HG03045 (cell line): ENCODE results near the gene PSAP.

Source experiments
- ATAC-seq: cut with Tn5 transposase; IDR thresholded peaks from one replicate; pipeline ENCODE4 v1.9.1; 2021; ENCODE audit warnings: mild to moderate bottlenecking, moderate library complexity; ENCODE audit not compliant: unreplicated experiment

PSAP gene

GRCh38 chr10:71845410-71846405 lies 5.3 kb downstream of the PSAP start:
- no peak for ATAC-seq

GRCh38 chr10:71844695-71845094 lies 6.4 kb downstream of the PSAP start:
- ATAC-seq, result no peak

- no peak for ATAC-seq
Measured at GRCh38 chr10:71844084-71844483, 7.0 kb downstream of the PSAP start.

- no peak for ATAC-seq
Measured at GRCh38 chr10:71842856-71843686, 8.0 kb downstream of the PSAP start.

GRCh38 chr10:71842422-71842821 lies 8.6 kb downstream of the PSAP start:
- no peak for ATAC-seq

- no peak for ATAC-seq
Measured at GRCh38 chr10:71840958-71841335, 10.1 kb downstream of the PSAP start.

- ATAC-seq, result no peak
Measured at GRCh38 chr10:71840177-71840957, 10.7 kb downstream of the PSAP start.

- ATAC-seq, result no peak
Measured at GRCh38 chr10:71838264-71839211, 12.5 kb downstream of the PSAP start.

- ATAC-seq, result no peak
Measured at GRCh38 chr10:71837098-71837827, 13.8 kb downstream of the PSAP start.

GRCh38 chr10:71836596-71836974 lies 14.5 kb downstream of the PSAP start:
- peak; percentile 35 for ATAC-seq

- peak; percentile 87 for ATAC-seq
Measured at GRCh38 chr10:71835671-71836595, 15.1 kb downstream of the PSAP start.

GRCh38 chr10:71834343-71834674 lies 16.7 kb downstream of the PSAP start:
- no peak for ATAC-seq

- no peak for ATAC-seq
Measured at GRCh38 chr10:71833451-71834342, 17.4 kb downstream of the PSAP start.

- no peak for ATAC-seq
Measured at GRCh38 chr10:71832967-71833366, 18.1 kb downstream of the PSAP start.

GRCh38 chr10:71831646-71832552 lies 19.2 kb downstream of the PSAP start:
- no peak for ATAC-seq

- no peak for ATAC-seq
Measured at GRCh38 chr10:71830726-71831125, 20.3 kb downstream of the PSAP start.
